ENCODE measurements around the gene IFT20.

- TF ChIP-seq, protein P1, sequence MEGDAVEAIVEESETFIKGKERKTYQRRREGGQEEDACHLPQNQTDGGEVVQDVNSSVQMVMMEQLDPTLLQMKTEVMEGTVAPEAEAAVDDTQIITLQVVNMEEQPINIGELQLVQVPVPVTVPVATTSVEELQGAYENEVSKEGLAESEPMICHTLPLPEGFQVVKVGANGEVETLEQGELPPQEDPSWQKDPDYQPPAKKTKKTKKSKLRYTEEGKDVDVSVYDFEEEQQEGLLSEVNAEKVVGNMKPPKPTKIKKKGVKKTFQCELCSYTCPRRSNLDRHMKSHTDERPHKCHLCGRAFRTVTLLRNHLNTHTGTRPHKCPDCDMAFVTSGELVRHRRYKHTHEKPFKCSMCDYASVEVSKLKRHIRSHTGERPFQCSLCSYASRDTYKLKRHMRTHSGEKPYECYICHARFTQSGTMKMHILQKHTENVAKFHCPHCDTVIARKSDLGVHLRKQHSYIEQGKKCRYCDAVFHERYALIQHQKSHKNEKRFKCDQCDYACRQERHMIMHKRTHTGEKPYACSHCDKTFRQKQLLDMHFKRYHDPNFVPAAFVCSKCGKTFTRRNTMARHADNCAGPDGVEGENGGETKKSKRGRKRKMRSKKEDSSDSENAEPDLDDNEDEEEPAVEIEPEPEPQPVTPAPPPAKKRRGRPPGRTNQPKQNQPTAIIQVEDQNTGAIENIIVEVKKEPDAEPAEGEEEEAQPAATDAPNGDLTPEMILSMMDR (IDR thresholded peaks at IDR 0.05) = no peak
- TF ChIP-seq POLR2A (IDR thresholded peaks at IDR 0.05) (no peak), EP300 (IDR thresholded peaks at IDR 0.05) (no peak)
Measured at GRCh38 chr17:28330671-28331070, 4.6 kb downstream of the IFT20 start.

All from gastroesophageal sphincter (tissue), 3 donors.